HG02759 (cell line): ENCODE measurements around the gene TBC1D32.
"Not testable (repeated sequence)": the region's sequence is repeated elsewhere in the genome, so short reads cannot be mapped to it uniquely, and the experiment has no call there.

Source experiments
- ATAC-seq: cut with Tn5 transposase; IDR thresholded peaks from one replicate; pipeline ENCODE4 v1.9.1; 2021; ENCODE audit warnings: mild to moderate bottlenecking, moderate library complexity; ENCODE audit not compliant: unreplicated experiment

TBC1D32 gene

GRCh38 chr6:121321282-121321681 lies 13.0 kb downstream of the TBC1D32 start:
- ATAC-seq, result no peak

- no peak for ATAC-seq
These were observed 14.7 kb downstream of the TBC1D32 start for GRCh38 chr6:121319603-121320002.

GRCh38 chr6:121319112-121319553 lies 15.1 kb downstream of the TBC1D32 start:
- peak; percentile 48 for ATAC-seq

GRCh38 chr6:121314381-121315112 lies 19.7 kb downstream of the TBC1D32 start:
- no peak for ATAC-seq

- ATAC-seq, result not testable (repeated sequence)
These were observed 22.5 kb downstream of the TBC1D32 start for GRCh38 chr6:121311814-121312213.

- ATAC-seq, result no peak
These were observed 23.8 kb downstream of the TBC1D32 start for GRCh38 chr6:121310495-121310894.

GRCh38 chr6:121309768-121310469 lies 24.4 kb downstream of the TBC1D32 start:
- ATAC-seq, result no peak

GRCh38 chr6:121305957-121306607 lies 28.2 kb downstream of the TBC1D32 start:
- peak; percentile 84 for ATAC-seq

GRCh38 chr6:121302882-121303281 lies 31.4 kb downstream of the TBC1D32 start:
- no peak for ATAC-seq

- not testable (repeated sequence) for ATAC-seq
These were observed 33.1 kb downstream of the TBC1D32 start for GRCh38 chr6:121301156-121301555.

- no peak for ATAC-seq
These were observed 36.6 kb downstream of the TBC1D32 start for GRCh38 chr6:121297694-121298093.

GRCh38 chr6:121285041-121285440 lies 49.2 kb downstream of the TBC1D32 start:
- no peak for ATAC-seq

GRCh38 chr6:121274666-121275295 lies 59.5 kb downstream of the TBC1D32 start:
- ATAC-seq, result no peak

GRCh38 chr6:121263742-121264141 lies 70.5 kb downstream of the TBC1D32 start:
- ATAC-seq, result no peak

GRCh38 chr6:121260651-121261102 lies 73.6 kb downstream of the TBC1D32 start:
- ATAC-seq, result no peak

- ATAC-seq, result no peak
These were observed 86.9 kb downstream of the TBC1D32 start for GRCh38 chr6:121247386-121247785.

- no peak for ATAC-seq
These were observed 91.9 kb downstream of the TBC1D32 start for GRCh38 chr6:121242386-121242785.

GRCh38 chr6:121237859-121238258 lies 96.4 kb downstream of the TBC1D32 start:
- no peak for ATAC-seq

GRCh38 chr6:121236984-121237383 lies 97.3 kb downstream of the TBC1D32 start:
- peak; percentile 39 for ATAC-seq

- ATAC-seq, result no peak
These were observed 98.9 kb downstream of the TBC1D32 start for GRCh38 chr6:121235386-121235785.

- ATAC-seq, result no peak
These were observed 110.3 kb downstream of the TBC1D32 start for GRCh38 chr6:121223930-121224329.
